Breast epithelium (tissue), 3 donors: ENCODE data around the gene TRIM56.

Source experiments
- POLR2A ChIP-seq: fragments of 450-650 bp; IDR thresholded peaks from one replicate; pipeline ENCODE4 v1.6.1; 2016; ENCODE audit warnings: antibody characterized with exemption, mild to moderate bottlenecking, moderate library complexity
- POLR2AphosphoS5 ChIP-seq, 3 donors: sonication (generic); formaldehyde crosslinking; IDR thresholded peaks; one replicate each; pipeline ENCODE4 v1.6.1; 2017; ENCODE audit warnings: antibody characterized with exemption in 3 of 3
- TF ChIP-seq, protein P1 (sequence below), 3 donors: fragments of 450-650 bp; IDR thresholded peaks; one replicate each; pipeline ENCODE4 v1.5.1; 2016 to 2017; ENCODE audit warnings: antibody characterized with exemption in 3 of 3, mild to moderate bottlenecking in 3 of 3, moderate library complexity in 3 of 3

DNA sequence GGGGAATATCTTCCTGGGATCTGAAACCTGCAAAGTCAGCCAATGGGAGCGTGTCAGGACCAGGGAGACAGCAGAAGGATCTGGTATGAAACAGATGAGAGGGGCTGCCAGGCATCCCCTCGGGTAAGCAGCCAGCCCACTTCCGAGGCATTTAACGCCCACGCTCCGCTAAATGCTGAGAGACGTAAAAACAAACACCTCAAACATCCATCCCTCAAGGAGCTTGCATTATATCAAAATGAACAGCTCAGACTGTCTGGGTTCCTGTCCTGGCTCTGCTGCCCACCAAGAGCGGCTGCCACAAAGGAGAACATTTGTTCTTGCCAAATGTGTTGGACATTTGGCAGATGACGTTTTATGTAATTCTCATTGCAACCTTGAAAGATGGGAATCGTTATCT is 34.6 kb downstream of the TRIM56 start:
- TF ChIP-seq POLR2A (no peak), POLR2AphosphoS5 (IDR thresholded peaks at IDR 0.05) (no peak)
- TF ChIP-seq, protein P1, sequence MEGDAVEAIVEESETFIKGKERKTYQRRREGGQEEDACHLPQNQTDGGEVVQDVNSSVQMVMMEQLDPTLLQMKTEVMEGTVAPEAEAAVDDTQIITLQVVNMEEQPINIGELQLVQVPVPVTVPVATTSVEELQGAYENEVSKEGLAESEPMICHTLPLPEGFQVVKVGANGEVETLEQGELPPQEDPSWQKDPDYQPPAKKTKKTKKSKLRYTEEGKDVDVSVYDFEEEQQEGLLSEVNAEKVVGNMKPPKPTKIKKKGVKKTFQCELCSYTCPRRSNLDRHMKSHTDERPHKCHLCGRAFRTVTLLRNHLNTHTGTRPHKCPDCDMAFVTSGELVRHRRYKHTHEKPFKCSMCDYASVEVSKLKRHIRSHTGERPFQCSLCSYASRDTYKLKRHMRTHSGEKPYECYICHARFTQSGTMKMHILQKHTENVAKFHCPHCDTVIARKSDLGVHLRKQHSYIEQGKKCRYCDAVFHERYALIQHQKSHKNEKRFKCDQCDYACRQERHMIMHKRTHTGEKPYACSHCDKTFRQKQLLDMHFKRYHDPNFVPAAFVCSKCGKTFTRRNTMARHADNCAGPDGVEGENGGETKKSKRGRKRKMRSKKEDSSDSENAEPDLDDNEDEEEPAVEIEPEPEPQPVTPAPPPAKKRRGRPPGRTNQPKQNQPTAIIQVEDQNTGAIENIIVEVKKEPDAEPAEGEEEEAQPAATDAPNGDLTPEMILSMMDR (IDR thresholded peaks at IDR 0.05), result no peak
